ENCODE results near the gene CLCF1.

The CLCF1 gene

DNA sequence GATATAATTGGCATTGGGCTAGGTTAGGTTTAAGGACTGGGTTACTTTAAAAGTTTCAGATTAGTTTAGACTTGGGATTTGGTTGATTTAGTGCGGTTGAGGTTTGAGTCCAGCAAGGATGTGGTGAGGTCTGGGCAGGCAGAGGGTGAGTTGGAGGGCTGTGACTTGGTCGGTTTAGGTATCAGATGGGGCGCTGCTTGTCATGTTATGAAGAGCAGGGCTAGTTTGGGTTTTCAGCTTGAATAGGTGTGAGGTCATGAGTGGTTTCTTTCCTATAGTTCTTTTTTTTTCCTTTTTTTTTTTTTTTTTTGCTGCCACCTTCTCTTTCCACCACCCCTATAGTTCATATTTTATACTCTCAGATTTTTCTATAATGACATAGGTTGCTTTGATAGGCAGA is 4.8 kb downstream of the CLCF1 start:
- H3K4me3 ChIP-seq (ENCODE audit: low read depth, low read length), result no peak overlapping the region
- no peak for DNase-seq (ENCODE audit: low read depth)
- TF ChIP-seq, protein P1, sequence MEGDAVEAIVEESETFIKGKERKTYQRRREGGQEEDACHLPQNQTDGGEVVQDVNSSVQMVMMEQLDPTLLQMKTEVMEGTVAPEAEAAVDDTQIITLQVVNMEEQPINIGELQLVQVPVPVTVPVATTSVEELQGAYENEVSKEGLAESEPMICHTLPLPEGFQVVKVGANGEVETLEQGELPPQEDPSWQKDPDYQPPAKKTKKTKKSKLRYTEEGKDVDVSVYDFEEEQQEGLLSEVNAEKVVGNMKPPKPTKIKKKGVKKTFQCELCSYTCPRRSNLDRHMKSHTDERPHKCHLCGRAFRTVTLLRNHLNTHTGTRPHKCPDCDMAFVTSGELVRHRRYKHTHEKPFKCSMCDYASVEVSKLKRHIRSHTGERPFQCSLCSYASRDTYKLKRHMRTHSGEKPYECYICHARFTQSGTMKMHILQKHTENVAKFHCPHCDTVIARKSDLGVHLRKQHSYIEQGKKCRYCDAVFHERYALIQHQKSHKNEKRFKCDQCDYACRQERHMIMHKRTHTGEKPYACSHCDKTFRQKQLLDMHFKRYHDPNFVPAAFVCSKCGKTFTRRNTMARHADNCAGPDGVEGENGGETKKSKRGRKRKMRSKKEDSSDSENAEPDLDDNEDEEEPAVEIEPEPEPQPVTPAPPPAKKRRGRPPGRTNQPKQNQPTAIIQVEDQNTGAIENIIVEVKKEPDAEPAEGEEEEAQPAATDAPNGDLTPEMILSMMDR (IDR thresholded peaks at IDR 0.05; ENCODE audit: control insufficient read depth, extremely low read depth, insufficient read depth), result no peak

DNA sequence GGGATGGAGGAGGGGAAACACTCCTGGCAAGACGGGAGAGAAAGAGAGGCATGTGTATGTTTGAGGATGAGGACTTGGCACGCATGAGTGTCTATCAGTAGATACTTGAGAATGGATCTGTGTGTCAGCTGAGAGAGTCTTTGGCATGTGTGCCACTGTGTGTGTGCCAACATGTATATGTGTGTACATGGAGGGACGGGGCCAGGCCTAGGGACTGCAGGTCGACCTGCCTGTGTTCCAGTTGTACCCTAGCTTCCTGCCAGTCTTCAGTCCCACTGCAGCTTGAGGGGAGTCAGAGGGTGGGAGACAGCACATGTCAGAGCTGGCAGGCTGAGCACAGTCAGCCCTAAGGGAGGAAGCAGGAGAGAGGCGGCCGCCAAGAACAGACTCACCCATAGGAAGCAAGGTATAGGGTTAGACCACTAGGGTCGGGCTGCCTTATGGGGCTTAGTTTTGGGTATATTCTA is 5.6 kb downstream of the CLCF1 start:
- TF ChIP-seq, protein P1 (IDR thresholded peaks at IDR 0.05; ENCODE audit: control insufficient read depth, extremely low read depth, insufficient read depth), result no peak
- no peak overlapping the region for H3K4me3 ChIP-seq (ENCODE audit: low read depth, low read length)
- DNase-seq (ENCODE audit: low read depth), result no peak

DNA sequence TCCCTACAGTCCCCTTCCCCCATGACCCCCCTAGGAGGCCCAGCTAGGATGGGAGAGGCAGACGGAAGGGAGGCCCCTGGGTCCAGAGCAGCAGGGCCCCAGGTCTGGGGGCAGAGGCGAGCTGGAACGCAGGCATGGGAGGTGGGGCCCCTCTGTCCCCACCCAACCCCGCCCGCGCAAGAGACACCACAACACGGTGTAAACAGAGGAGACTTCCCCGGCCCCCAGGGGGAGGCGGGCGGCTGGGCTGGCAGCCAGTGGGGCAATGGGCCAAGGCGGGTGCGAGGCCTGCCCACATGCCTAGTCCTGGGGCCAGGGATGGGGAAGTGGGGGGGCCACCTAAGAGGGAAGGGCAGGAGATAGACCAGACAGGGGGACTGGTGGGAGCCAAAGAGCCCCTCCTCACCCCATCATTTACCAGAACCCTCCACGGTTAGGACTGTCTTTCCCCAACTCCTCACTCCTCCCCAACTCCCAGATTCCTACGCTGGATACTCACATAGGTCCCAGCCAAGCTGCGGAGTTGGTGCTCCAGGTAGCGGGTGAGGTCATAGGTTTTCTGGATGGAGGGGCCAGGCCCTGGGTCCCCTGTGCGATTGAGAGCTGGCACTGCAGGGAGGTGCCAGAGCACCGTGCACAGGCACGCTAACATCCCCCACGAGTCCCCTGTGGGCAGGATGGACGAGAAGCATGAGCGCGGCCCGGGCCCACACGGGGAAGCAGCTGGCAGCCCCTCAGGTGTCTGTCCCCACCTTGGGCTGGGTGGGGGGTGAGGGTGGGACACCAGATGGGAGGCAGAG is 6.2 kb downstream of the CLCF1 start:
- TF ChIP-seq, protein P1 (IDR thresholded peaks at IDR 0.05; ENCODE audit: control insufficient read depth, extremely low read depth, insufficient read depth), result no peak
- no peak for DNase-seq (ENCODE audit: low read depth)
- H3K4me3 ChIP-seq (ENCODE audit: low read depth, low read length), result no peak overlapping the region

DNA sequence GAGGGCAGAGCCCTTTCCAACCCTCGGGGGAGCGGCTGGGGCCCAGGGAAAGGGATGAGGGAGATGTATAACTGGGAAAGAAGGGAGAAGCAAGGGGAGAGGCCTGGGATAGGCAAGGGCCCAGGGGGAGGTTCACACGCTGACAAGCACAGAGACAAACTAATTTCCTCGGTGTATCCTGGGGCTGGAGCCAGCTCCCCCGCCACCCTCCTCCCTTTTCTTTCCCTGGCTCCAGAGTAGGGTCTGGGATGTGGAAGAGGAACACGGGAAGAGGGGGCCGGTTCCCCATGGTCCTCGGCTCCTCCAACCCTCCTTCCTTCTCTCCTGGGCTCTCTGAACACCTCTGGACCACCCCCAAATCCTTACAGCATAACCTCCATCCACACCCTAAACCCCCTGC is 6.9 kb downstream of the CLCF1 start:
- H3K4me3 ChIP-seq (ENCODE audit: low read depth, low read length), result no peak overlapping the region
- TF ChIP-seq, protein P1 (IDR thresholded peaks at IDR 0.05; ENCODE audit: control insufficient read depth, extremely low read depth, insufficient read depth), result no peak
- no peak for DNase-seq (ENCODE audit: low read depth)

DNA sequence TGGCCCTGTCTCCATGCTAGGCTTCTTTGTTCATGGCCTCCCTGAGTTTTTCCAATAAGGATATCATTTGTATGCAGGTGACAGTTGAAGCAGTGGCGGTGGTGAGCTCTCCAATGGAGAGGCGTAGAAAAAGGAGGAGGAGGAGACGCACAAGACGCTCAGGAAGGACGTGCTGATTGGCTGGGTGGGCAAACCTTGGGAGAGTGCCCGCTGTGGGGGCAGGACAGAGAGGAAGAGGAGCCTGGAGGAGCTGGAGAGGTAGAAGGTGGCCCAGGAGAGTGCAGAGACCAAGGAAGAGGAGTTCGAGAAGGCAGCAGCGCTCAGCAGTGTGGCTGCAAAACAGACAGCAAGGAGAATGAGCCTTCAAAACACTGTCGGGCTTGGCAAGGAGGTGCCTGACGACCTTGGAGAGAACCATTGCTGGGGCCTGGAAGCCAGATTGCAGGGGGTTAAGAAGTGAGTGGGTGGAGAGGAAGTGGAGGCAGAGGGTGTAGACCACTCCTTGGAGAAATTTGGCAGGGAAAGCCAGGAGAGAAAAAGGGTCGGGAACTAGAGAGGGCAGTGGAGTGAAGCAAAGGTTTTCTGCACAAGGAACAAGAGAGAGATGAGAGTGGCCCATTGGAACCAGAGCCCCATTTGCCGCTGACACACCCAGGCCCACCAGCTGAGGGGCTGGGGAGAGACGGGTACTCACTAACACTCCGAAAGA is 7.5 kb downstream of the CLCF1 start:
- no peak for DNase-seq (ENCODE audit: low read depth)
- TF ChIP-seq, protein P1 (IDR thresholded peaks at IDR 0.05; ENCODE audit: control insufficient read depth, extremely low read depth, insufficient read depth), result no peak
- H3K4me3 ChIP-seq (ENCODE audit: low read depth, low read length), result no peak overlapping the region

DNA sequence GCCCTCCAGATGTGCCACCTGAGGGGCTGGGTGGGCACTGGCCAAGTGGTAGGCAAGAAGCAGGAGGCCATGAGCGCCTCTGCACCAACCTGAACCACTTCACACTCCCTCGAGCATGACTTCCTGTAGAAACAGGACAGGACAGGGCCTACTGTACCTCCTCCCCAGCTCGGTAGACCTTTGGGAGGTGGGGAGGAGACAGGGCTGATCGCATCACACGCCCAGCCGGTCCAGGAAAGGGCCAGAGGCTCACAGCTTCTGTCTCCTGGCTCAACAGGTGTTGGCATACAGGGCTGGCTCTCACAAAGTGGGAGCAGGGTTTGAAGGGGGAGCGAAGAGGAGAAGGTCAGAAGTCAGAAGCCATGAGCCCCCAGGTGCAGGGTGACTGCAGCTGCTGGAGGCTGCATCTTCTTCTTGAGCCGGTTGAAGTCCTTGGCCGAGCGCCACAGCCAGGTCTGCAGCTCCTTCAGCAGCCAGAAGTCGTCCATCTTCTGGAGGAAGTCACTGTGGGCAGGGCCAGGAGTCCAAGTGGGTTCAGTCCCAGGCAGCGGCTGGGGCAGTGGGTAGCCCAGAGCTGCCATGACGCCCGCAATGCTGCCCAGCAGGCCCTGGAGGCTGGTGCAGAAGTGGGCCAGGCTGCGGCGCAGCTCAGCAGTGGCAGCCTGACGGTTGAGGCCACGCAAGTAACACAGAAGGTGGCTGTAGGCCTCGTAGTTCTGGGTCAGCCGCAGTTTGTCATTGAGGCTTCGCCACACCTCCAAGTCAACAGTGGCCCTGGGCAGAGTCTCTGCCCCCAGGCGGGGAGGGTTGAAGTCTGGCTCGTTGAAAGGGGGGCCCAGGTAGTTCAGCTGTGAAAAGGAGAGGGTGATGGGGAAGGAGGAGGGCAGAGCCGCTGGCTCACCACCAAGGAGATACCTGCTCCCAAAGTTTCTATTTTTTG is 8.3 kb downstream of the CLCF1 start:
- H3K4me3 ChIP-seq (ENCODE audit: low read depth, low read length), result no peak overlapping the region
- TF ChIP-seq, protein P1 (IDR thresholded peaks at IDR 0.05; ENCODE audit: control insufficient read depth, extremely low read depth, insufficient read depth), result no peak
- DNase-seq (ENCODE audit: low read depth), result no peak

All from LNCaP clone FGC (cell line).